Endothelial cell (in vitro differentiated cells): ENCODE data around the gene PKD2. TPM values are rescaled to one million over a fixed set of nuclear protein-coding genes. Genes with fewer than 3 reads are reported as not detected.

Experiments
- total RNA-seq: library from RNA; stranded (reverse); fragmentation: NEBNext Ultra II Directional; extraction: Animal tissue kit (Norgen Biotek cat#: 25700); gene quantifications from one replicate; pipeline ENCODE4 v1.2.1, GENCODE V29; 2021; ENCODE audit not compliant: unreplicated experiment

The PKD2 gene
- total RNA-seq, 1 donor from 2014 or later: 31.1 TPM

Other genes starting within 250 kb of the PKD2 start
- not detected for gene IBSP, start 208.1 kb upstream of the PKD2 start, total RNA-seq
- not detected for gene MEPE, start 174.7 kb upstream of the PKD2 start, total RNA-seq
- 4.7 TPM for gene SPP1, start 31.9 kb upstream of the PKD2 start, total RNA-seq
- gene ABCG2, start 151.0 kb downstream of the PKD2 start, total RNA-seq: 37.0 TPM